K562 (cell line): ENCODE data around the gene SYCN. TPM values are rescaled to one million over a fixed set of nuclear protein-coding genes. Genes with fewer than 3 reads are reported as not detected.
A peak's percentile ranks its signal among the peaks of the same experiment; 100 is the strongest.

Experiments used
- ATAC-seq: fragments of 200-7000 bp; cut with Tn5 transposase; 3 replicates; pipeline ENCODE4 v1.9.1; 2020; ENCODE audit warnings: moderate library complexity
- BruUV-seq: library from RNA; stranded (reverse); fragments of 400-500 nt; replicated peaks from 2 replicates; lab custom pipeline; 2021; lab: Mats Ljungman, UMichigan
- CTCF ChIA-PET: fragments of 300-600 bp; formaldehyde crosslinking; extraction: SDS; loops from one replicate; lab custom pipeline; 2021; ENCODE audit warnings: low intra/inter-chr PET ratio; lab: Yijun Ruan, JAX
- POLR2A ChIA-PET: fragments of 300-600, 350-650 bp; sonication (Branson Sonifier 250); formaldehyde crosslinking; extraction: SDS; loops from one replicate; lab custom pipeline; 2021; ENCODE audit warnings: antibody characterized with exemption, inconsistent platforms; lab: Yijun Ruan, JAX
- DNase-seq, 4 experiments: peaks; one replicate each; pipeline versions ENCODE4 v3.0.0 to v3.0.0-alpha.2; 2011 to 2018; ENCODE audit warnings: low spot score in 3 of 4, mixed read lengths in 3 of 4; ENCODE audit errors: extremely low read depth in 1 of 4
- FAIRE-seq: peaks from 2 replicates; lab custom pipeline; 2011; peaks lifted over from hg19 to GRCh38; lab: Jason Lieb, UNC
- H2AFZ ChIP-seq: 2 replicates; pipeline ENCODE4 v1.6.0; 2011; ENCODE audit warnings: low read depth, low read length, control low read depth, inconsistent platforms
- H3K27ac ChIP-seq: fragments of 200-600 bp; 3 replicates; pipeline ENCODE4 v1.8.0; 2011; ENCODE audit warnings: low read depth, mild to moderate bottlenecking, control low read depth, inconsistent platforms, low read length, moderate library complexity, mixed read lengths; ENCODE audit errors: extremely low read depth
- H3K27me3 ChIP-seq, 2 experiments: fragments of 300-600 bp in 1 of 2; 2 replicates in 1 of 2; 3 replicates in 1 of 2; pipeline versions ENCODE4 v1.6.0 to v1.8.0; 2011; ENCODE audit warnings: inconsistent platforms in 2 of 2, low read length in 2 of 2, mild to moderate bottlenecking in 1 of 2, mixed read lengths in 1 of 2, moderate library complexity in 1 of 2; ENCODE audit not compliant: control insufficient read depth in 2 of 2, insufficient read depth in 2 of 2
- H3K36me3 ChIP-seq: fragments of 300-600 bp; 3 replicates; pipeline ENCODE4 v1.8.0; 2011; ENCODE audit warnings: mild to moderate bottlenecking, low read length, inconsistent platforms; ENCODE audit not compliant: control insufficient read depth, insufficient read depth
- H3K4me1 ChIP-seq, 2 experiments: fragments of 200-600 bp in 1 of 2; replicated peaks in 1 of 2; 2 replicates in 1 of 2; 3 replicates in 1 of 2; pipeline versions ENCODE4 v1.5.1 to v1.8.0; 2011; ENCODE audit warnings: inconsistent platforms in 2 of 2, low read length in 2 of 2, mild to moderate bottlenecking in 1 of 2, mixed read lengths in 1 of 2, moderate library complexity in 1 of 2; ENCODE audit not compliant: control insufficient read depth in 2 of 2, insufficient read depth in 2 of 2
- H3K4me2 ChIP-seq: 2 replicates; pipeline ENCODE4 v1.6.1; 2011; ENCODE audit warnings: low read length, control low read depth, inconsistent platforms, mixed read lengths; ENCODE audit not compliant: insufficient read depth
- H3K4me3 ChIP-seq: fragments of 200-600 bp; sonication (generic), shearing (Covaris generic); 2 replicates; pipeline ENCODE4 v1.5.1; 2016; ENCODE audit warnings: control low read depth, inconsistent platforms
- H3K79me2 ChIP-seq: fragments of 200-600 bp; 3 replicates; pipeline ENCODE4 v1.8.0; 2011; ENCODE audit warnings: low read length, inconsistent platforms; ENCODE audit not compliant: control insufficient read depth, insufficient read depth
- H3K9ac ChIP-seq, 2 experiments: 2 replicates each; pipeline versions ENCODE4 v1.6.0 to v1.6.1; 2011; ENCODE audit warnings: low read depth in 2 of 2, low read length in 2 of 2, control low read depth in 1 of 2, inconsistent platforms in 1 of 2, mild to moderate bottlenecking in 1 of 2, mixed read lengths in 1 of 2; ENCODE audit not compliant: insufficient read depth in 1 of 2
- H3K9me1 ChIP-seq: one replicate; pipeline ENCODE4 v1.6.0; 2011; ENCODE audit warnings: inconsistent platforms, mild to moderate bottlenecking, low read length, moderate library complexity; ENCODE audit not compliant: control insufficient read depth, insufficient read depth
- H3K9me3 ChIP-seq: replicated peaks from 2 replicates; pipeline ENCODE4 v1.5.1; 2011; ENCODE audit warnings: low read depth, low read length, inconsistent platforms; ENCODE audit not compliant: control insufficient read depth, insufficient read depth
- H4K20me1 ChIP-seq: replicated peaks from 2 replicates; pipeline ENCODE4 v1.6.1; 2011; ENCODE audit warnings: low read length, inconsistent platforms, mixed read lengths; ENCODE audit not compliant: control insufficient read depth, insufficient read depth
- ATF7 ChIP-seq: fragments of 450-650 bp; IDR thresholded peaks from 2 replicates; pipeline ENCODE4 v1.7.1; 2014; ENCODE audit warnings: mild to moderate bottlenecking, moderate library complexity
- BRD9 ChIP-seq: fragments of 450-650 bp; IDR thresholded peaks from 2 replicates; pipeline ENCODE4 v1.6.1; 2018; ENCODE audit warnings: low read depth; ENCODE audit not compliant: partially characterized antibody
- CBX5 ChIP-seq: IDR thresholded peaks from 2 replicates; pipeline ENCODE4 v1.6.1; 2014; ENCODE audit warnings: low read depth, borderline replicate concordance
- FOXK2 ChIP-seq, 2 experiments: fragments of 450-650 bp; IDR thresholded peaks in 1 of 2; conservative IDR thresholded peaks in 1 of 2; 2 replicates each; pipeline ENCODE4 v1.6.1; 2016; ENCODE audit warnings: low read depth in 2 of 2, mild to moderate bottlenecking in 1 of 2
- HIVEP1 ChIP-seq: fragments of 250-450 bp; sonication (Bioruptor Pico); IDR thresholded peaks from 2 replicates; pipeline ENCODE4 v1.4.0; 2020; ENCODE audit warnings: mild to moderate bottlenecking
- HMG20B ChIP-seq: fragments of 250-450 bp; sonication (Bioruptor Pico); IDR thresholded peaks from 2 replicates; pipeline ENCODE4 v1.5.0; 2021; ENCODE audit warnings: mild to moderate bottlenecking
- SIN3A ChIP-seq, 2 experiments: fragments of 150-350 bp in 1 of 2; IDR thresholded peaks; 2 replicates each; pipeline ENCODE4 v1.6.1; 2011 to 2016; ENCODE audit warnings: borderline replicate concordance in 2 of 2, low read depth in 2 of 2, low read length in 2 of 2, mild to moderate bottlenecking in 2 of 2, moderate library complexity in 2 of 2; ENCODE audit not compliant: control insufficient read depth in 1 of 2
- TFAP4 ChIP-seq: sonication (generic); formaldehyde crosslinking; IDR thresholded peaks from 2 replicates; pipeline ENCODE4 v1.8.0; 2022; ENCODE audit warnings: missing genetic modification reagents, mild to moderate bottlenecking, moderate library complexity, borderline replicate concordance
- XRCC5 ChIP-seq: fragments of 200-400 bp; formaldehyde crosslinking; IDR thresholded peaks from 2 replicates; pipeline ENCODE4 v1.6.1; 2017; ENCODE audit warnings: low read depth, mild to moderate bottlenecking, low read length
- ZC3H11A ChIP-seq: IDR thresholded peaks from 2 replicates; pipeline ENCODE4 v1.6.1; 2012; ENCODE audit warnings: low read depth, low read length, improper control_type of control experiment
- ZNF609 ChIP-seq: sonication (generic); formaldehyde crosslinking; IDR thresholded peaks from 2 replicates; pipeline ENCODE4 v1.8.1; 2023; ENCODE audit warnings: missing genetic modification reagents, mild to moderate bottlenecking, borderline replicate concordance
- WGBS: fragments of 100-300 bp; shearing (Covaris generic); methylation state at CpG from one replicate; pipeline ENCODE4 v1.1.6; 2016; ENCODE audit warnings: low coverage, mixed read lengths; ENCODE audit not compliant: insufficient coverage; ENCODE audit errors: missing lambda C conversion rate; 5-methylcytosine and 5-hydroxymethylcytosine counted together
- in situ Hi-C: fragments of 300-500 bp; cut with MboI; formaldehyde crosslinking; loops from 4 replicates; pipeline ENCODE4 v1.15.0; 2018; ENCODE audit warnings: inconsistent platforms, mixed read lengths
- intact Hi-C: fragments of 100-400 bp; cut with micrococcal nuclease; formaldehyde crosslinking; loops from 2 replicates; pipeline ENCODE4 v1.14.2; 2022
- polyA plus RNA-seq, 8 experiments: library from polyadenylated mRNA; depleted of rRNA in 4 of 8; stranded (reverse) in 5 of 8; unstranded in 3 of 8; fragments of >200 nt; fragmentation: Nextera tagmentation in 2 of 8; fragmentation: Illumina TruSeq in 1 of 8; extraction: Ambion mirVana in 2 of 8; extraction: Trizol in 1 of 8; gene quantifications; 2 replicates each; pipeline versions ENCODE4 v1.2.1 to v1.2.3, GENCODE V29; 2011 to 2014; ENCODE audit warnings: inconsistent platforms in 1 of 8, missing spikeins in 1 of 8
- total RNA-seq, 7 experiments: library from RNA; depleted of rRNA in 6 of 7; stranded (reverse); fragments of >200 nt in 6 of 7; fragmentation: Illumina TruSeq in 2 of 7; extraction: Trizol in 2 of 7; gene quantifications; 2 replicates each; pipeline versions ENCODE4 v1.2.1 to v1.2.3, GENCODE V29; 2011 to 2021; ENCODE audit warnings: low replicate concordance in 1 of 7
- TF ChIP-seq, protein P1 (sequence below): sonication (generic); formaldehyde crosslinking; IDR thresholded peaks from 2 replicates; pipeline ENCODE4 v1.8.0; 2023; ENCODE audit warnings: mild to moderate bottlenecking, missing genetic modification reagents
- TF ChIP-seq, protein P2 (sequence below), 2 experiments: fragments of 450-650 bp; conservative IDR thresholded peaks; 2 replicates each; pipeline ENCODE4 v1.6.1; 2017; ENCODE audit warnings: mild to moderate bottlenecking in 2 of 2, moderate library complexity in 2 of 2

Gene SYCN
- total and polyA plus RNA-seq, 9 of the 15 experiments (the other 6 are each of a cell fraction or from before 2014, with no cell fraction given) = not detected

- WGBS = 88% methylated on average over 22 of the region's 30 CpGs
- no peak for DNase-seq
- Histone ChIP-seq H3K79me2 (no peaks in the 10 kb centered on the region), H3K9me3 (no peaks in the 10 kb centered on the region), H3K27ac (no peak overlapping the region), H2AFZ (no peak overlapping the region), H3K9ac (peak overlapping the region in 1 of 2 experiments; percentile 9; a peak in 1 of 4 replicates), H3K9me1 (no peaks in the 10 kb centered on the region), H3K36me3 (peaks cover 42% of the 10 kb centered on the region; the same call in 2 of the 3 replicates), H4K20me1 (no peaks in the 10 kb centered on the region), H3K27me3 (no peaks in the 10 kb centered on the region), H3K4me2 (no peak overlapping the region), H3K4me1 (peaks cover 0 to 27% of the 10 kb centered on the region in 2 experiments; a peak in 3 of 5 replicates), H3K4me3 (no peak overlapping the region)
- intact Hi-C loops (no loop called here), in situ Hi-C loops (no loop called here)
- CTCF ChIA-PET = no interaction called here
- BruUV-seq = no TSS peak
- FAIRE-seq = no peak
- ATAC-seq = no peak
- POLR2A ChIA-PET = no interaction called here
- TF ChIP-seq TFAP4 (CRISPR knock-in tag) = no peak
- no peak for TF ChIP-seq SIN3A (IDR thresholded peaks at IDR 0.05; ENCODE audit: borderline replicate concordance in 2 of 2, control insufficient read depth in 1 of 2, low read depth in 2 of 2, low read length in 2 of 2)
- TF ChIP-seq FOXK2 (conservative IDR thresholded peaks at IDR 0.05 in 1 of 2, IDR thresholded peaks at IDR 0.05 in 1 of 2; ENCODE audit: low read depth in 2 of 2) = no peak
- no peak for TF ChIP-seq BRD9
- TF ChIP-seq HIVEP1 (CRISPR knock-in tag) = no peak
- no peak for TF ChIP-seq CBX5
- no peak for TF ChIP-seq ZC3H11A
- no peak for TF ChIP-seq ZNF609 (CRISPR knock-in tag)
- TF ChIP-seq, protein P1, sequence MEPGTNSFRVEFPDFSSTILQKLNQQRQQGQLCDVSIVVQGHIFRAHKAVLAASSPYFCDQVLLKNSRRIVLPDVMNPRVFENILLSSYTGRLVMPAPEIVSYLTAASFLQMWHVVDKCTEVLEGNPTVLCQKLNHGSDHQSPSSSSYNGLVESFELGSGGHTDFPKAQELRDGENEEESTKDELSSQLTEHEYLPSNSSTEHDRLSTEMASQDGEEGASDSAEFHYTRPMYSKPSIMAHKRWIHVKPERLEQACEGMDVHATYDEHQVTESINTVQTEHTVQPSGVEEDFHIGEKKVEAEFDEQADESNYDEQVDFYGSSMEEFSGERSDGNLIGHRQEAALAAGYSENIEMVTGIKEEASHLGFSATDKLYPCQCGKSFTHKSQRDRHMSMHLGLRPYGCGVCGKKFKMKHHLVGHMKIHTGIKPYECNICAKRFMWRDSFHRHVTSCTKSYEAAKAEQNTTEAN (CRISPR knock-in tag) = no peak
- no peak for TF ChIP-seq ATF7
- TF ChIP-seq, protein P2, sequence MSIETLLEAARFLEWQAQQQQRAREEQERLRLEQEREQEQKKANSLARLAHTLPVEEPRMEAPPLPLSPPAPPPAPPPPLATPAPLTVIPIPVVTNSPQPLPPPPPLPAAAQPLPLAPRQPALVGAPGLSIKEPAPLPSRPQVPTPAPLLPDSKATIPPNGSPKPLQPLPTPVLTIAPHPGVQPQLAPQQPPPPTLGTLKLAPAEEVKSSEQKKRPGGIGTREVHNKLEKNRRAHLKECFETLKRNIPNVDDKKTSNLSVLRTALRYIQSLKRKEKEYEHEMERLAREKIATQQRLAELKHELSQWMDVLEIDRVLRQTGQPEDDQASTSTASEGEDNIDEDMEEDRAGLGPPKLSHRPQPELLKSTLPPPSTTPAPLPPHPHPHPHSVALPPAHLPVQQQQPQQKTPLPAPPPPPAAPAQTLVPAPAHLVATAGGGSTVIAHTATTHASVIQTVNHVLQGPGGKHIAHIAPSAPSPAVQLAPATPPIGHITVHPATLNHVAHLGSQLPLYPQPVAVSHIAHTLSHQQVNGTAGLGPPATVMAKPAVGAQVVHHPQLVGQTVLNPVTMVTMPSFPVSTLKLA (conservative IDR thresholded peaks at IDR 0.05) = no peak
- TF ChIP-seq XRCC5 = no peak
- TF ChIP-seq HMG20B = no peak
These were observed 25.6 kb downstream of the SYCN start for GRCh38 chr19:39178296-39179006.
